Tibial artery (tissue), 4 donors: ENCODE results near the gene MT1E.

Source experiments
- DNase-seq, 2 donors: peaks; one replicate each; pipeline ENCODE4 v3.0.0-alpha.2; 2019
- H3K27ac ChIP-seq, 2 donors: fragments of 200-600 bp; sonication (generic) in 1 of 2; 1 replicate in 1 of 2; 2 replicates in 1 of 2; pipeline ENCODE4 v1.5.1; 2018 to 2019; ENCODE audit warnings: mild to moderate bottlenecking in 1 of 2
- H3K27me3 ChIP-seq, 2 donors: fragments of 200-600 bp; sonication (generic) in 1 of 2; one replicate each; pipeline versions ENCODE4 v1.5.1 to v1.6.0; 2016 to 2019
- H3K36me3 ChIP-seq, 3 donors: fragments of 200-600 bp; sonication (generic) in 2 of 3; one replicate each; pipeline ENCODE4 v1.5.1; 2016 to 2019; ENCODE audit warnings: mild to moderate bottlenecking in 2 of 3
- H3K4me1 ChIP-seq, 4 donors: fragments of 200-600 bp; sonication (generic) in 2 of 4; 1 replicate in 3 of 4; 2 replicates in 1 of 4; pipeline ENCODE4 v1.5.1; 2016 to 2019
- H3K4me3 ChIP-seq, 2 donors: fragments of 200-600 bp; sonication (generic) in 1 of 2; 1 replicate in 1 of 2; 2 replicates in 1 of 2; pipeline ENCODE4 v1.5.1; 2018 to 2019; ENCODE audit warnings: mild to moderate bottlenecking in 2 of 2
- H3K9me3 ChIP-seq, 3 donors: fragments of 200-600 bp; sonication (generic) in 1 of 3; one replicate each; pipeline ENCODE4 v1.5.1; 2016 to 2019
- CTCF ChIP-seq, 2 experiments: fragments of 200-600 bp in 1 of 2; fragments of 450-650 bp in 1 of 2; IDR thresholded peaks; one replicate each; pipeline ENCODE4 v1.5.1; 2017 to 2019; ENCODE audit warnings: antibody characterized with exemption in 2 of 2, mild to moderate bottlenecking in 1 of 2, moderate library complexity in 1 of 2
- intact Hi-C: fragments of 100-400 bp; cut with DNase I; formaldehyde crosslinking; loops from one replicate; pipeline ENCODE4 v1.15.0; 2023; ENCODE audit warnings: low total_unique reads

The MT1E gene

GRCh38 chr16:56639045-56639444 is 13.5 kb downstream of the MT1E start:
- Histone ChIP-seq H3K27ac (peak overlapping the region; percentile 79 to 82), H3K4me1 (peaks cover 0 to 50% (median 34%) of the 10 kb centered on the region in 4 donors), H3K36me3 (no peaks in the 10 kb centered on the region), H3K27me3 (no peaks in the 10 kb centered on the region), H3K4me3 (peak overlapping the region in 1 of 2 donors; percentile 57), H3K9me3 (no peaks in the 10 kb centered on the region)
- DNase-seq: no peak
- TF ChIP-seq CTCF (IDR thresholded peaks at IDR 0.05): no peak
- intact Hi-C loops: no loop called here

DNA sequence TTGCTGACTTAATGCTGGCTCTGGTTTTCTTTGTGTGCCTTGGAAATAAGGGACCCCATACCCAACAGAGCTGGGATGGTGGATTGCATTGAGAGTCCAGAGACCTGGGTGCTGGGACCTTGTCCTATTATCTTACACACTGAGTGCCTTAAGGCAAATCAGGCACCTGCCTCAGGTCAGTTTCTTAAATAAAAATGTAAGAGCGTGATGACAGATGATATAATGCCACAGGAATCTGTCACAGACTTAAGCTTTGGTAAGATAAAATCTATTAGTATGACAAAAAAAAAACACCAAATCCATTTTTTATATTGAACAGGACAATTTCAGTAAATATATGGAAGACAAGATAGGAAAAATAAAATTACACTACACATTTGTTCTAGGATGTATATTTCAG is 14.5 kb downstream of the MT1E start:
- no peak overlapping the region for H3K4me3 ChIP-seq
- H3K36me3 ChIP-seq: no peaks in the 10 kb centered on the region
- no peak for DNase-seq
- TF ChIP-seq CTCF (IDR thresholded peaks at IDR 0.05): no peak
- no peak overlapping the region for H3K27ac ChIP-seq
- no peaks in the 10 kb centered on the region for H3K27me3 ChIP-seq
- peaks cover 0 to 40% (median 29%) of the 10 kb centered on the region in 4 donors for H3K4me1 ChIP-seq
- intact Hi-C loops: loop anchor here (5.0 kb wide), 1 partner anchor 33 kb away; the partner anchor contains the start of gene MT2A
- H3K9me3 ChIP-seq: no peaks in the 10 kb centered on the region

GRCh38 chr16:56641166-56641565 is 15.6 kb downstream of the MT1E start:
- no peak for TF ChIP-seq CTCF (IDR thresholded peaks at IDR 0.05)
- DNase-seq: no peak
- Histone ChIP-seq H3K9me3 (no peaks in the 10 kb centered on the region), H3K4me3 (no peak overlapping the region), H3K27me3 (no peaks in the 10 kb centered on the region), H3K4me1 (peaks cover 0 to 31% (median 23%) of the 10 kb centered on the region in 4 donors), H3K27ac (no peak overlapping the region), H3K36me3 (no peaks in the 10 kb centered on the region)
- intact Hi-C loops: loop anchor here (5.0 kb wide), 1 partner anchor 34 kb away; the partner anchor contains the start of gene MT2A

DNA sequence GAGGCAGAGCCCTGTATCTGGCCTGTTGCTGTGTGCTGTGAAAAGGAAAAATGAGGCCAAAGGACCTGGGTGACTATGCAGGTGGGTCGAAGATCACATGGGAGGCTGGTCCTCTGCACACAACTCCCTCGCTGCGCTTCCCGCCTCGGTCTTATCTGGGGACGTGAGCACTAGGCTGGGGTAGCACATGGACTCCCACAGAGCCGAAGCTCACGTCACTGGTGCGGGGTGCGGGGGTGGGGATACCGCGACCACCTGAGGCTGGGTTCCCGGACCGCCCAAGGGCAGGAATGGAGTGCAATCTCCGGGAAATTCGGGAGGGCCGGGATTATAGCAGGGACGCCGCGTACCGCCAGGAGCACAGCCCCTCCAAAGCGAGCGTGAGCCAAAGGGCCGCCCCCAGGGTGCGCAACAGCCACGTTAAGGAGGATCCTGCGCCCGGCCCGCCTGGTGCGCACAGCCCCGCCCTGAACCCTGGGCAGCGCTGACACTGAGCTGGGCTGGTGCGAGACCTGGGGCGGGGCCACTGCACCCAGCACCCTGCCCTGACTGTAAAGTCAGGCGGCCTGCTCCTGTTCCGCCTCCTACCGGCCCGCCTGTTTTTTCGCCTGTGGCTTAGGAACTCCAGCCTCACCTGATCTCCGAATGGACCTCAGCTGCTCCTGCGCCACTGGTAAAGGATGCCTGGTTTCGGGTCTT is 17.6 kb downstream of the MT1E start:
- peak; percentile 76 to 94 for DNase-seq
- no peaks in the 10 kb centered on the region for H3K36me3 ChIP-seq
- intact Hi-C loops: loop anchor here (5.0 kb wide), 1 partner anchor 36 kb away; the partner anchor contains the start of gene MT2A
- peak overlapping the region; percentile 39 to 50 for H3K4me3 ChIP-seq
- H3K27ac ChIP-seq: peak overlapping the region; percentile 58 to 81
- H3K27me3 ChIP-seq: peaks cover 0 to 7% of the 10 kb centered on the region in 2 donors
- TF ChIP-seq CTCF (IDR thresholded peaks at IDR 0.05): peak; percentile 52 to 63
- H3K9me3 ChIP-seq: no peaks in the 10 kb centered on the region
- H3K4me1 ChIP-seq: peaks cover 0 to 24% (median 19%) of the 10 kb centered on the region in 4 donors

- H3K27me3 ChIP-seq: peaks cover 0 to 13% of the 10 kb centered on the region in 2 donors
- no peaks in the 10 kb centered on the region for H3K36me3 ChIP-seq
- no peaks in the 10 kb centered on the region for H3K9me3 ChIP-seq
- peaks cover 0 to 19% (median 14%) of the 10 kb centered on the region in 4 donors for H3K4me1 ChIP-seq
- H3K4me3 ChIP-seq: peak overlapping the region; percentile 39 to 50
- no peak for TF ChIP-seq CTCF (IDR thresholded peaks at IDR 0.05)
- no peak for DNase-seq
- intact Hi-C loops: loop anchor here (5.0 kb wide), 1 partner anchor 37 kb away; the partner anchor contains the start of gene MT2A
- H3K27ac ChIP-seq: peak overlapping the region; percentile 58 to 81
Observed at GRCh38 chr16:56643833-56644232, 18.3 kb downstream of the MT1E start.
